Dendritic cell treated with granulocyte-macrophage colony-stimulating factor and Interleukin-4, amounts not matched to agents 40 ng/mL and 50 ng/mL, for 4 days (primary cell): Measurements from ENCODE around the gene RYR2.

ENCODE experiments used
- H3K27ac Mint-ChIP-seq: one replicate; pipeline ENCODE4 v1.8.0; 2022; ENCODE audit warnings: mild to moderate bottlenecking, mixed read lengths
- H3K27me3 Mint-ChIP-seq: one replicate; pipeline ENCODE4 v1.8.0; 2022; ENCODE audit warnings: mild to moderate bottlenecking, mixed read lengths
- H3K36me3 Mint-ChIP-seq: one replicate; pipeline ENCODE4 v1.8.0; 2022; ENCODE audit warnings: low read depth, mixed read lengths
- H3K4me1 Mint-ChIP-seq: one replicate; pipeline ENCODE4 v1.8.0; 2022; ENCODE audit warnings: low read depth, mixed read lengths
- H3K4me3 Mint-ChIP-seq: one replicate; pipeline ENCODE4 v1.8.0; 2022; ENCODE audit warnings: mild to moderate bottlenecking, moderate library complexity, mixed read lengths
- H3K9me3 Mint-ChIP-seq: one replicate; pipeline ENCODE4 v1.8.0; 2022; ENCODE audit warnings: mixed read lengths
- intact Hi-C: fragments of 100-400 bp; cut with micrococcal nuclease; formaldehyde crosslinking; loops from one replicate; pipeline ENCODE4 v1.15.0; 2022

Gene RYR2

GRCh38 chr1:237786066-237786719, 744.2 kb downstream of the RYR2 start:
- peaks cover 31% of the 10 kb centered on the region for H3K9me3 Mint-ChIP-seq
- H3K36me3 Mint-ChIP-seq, result no peaks in the 10 kb centered on the region
- H3K4me3 Mint-ChIP-seq, result no peak overlapping the region
- H3K27me3 Mint-ChIP-seq, result no peaks in the 10 kb centered on the region
- no peak overlapping the region for H3K27ac Mint-ChIP-seq
- intact Hi-C loops, result no loop called here
- H3K4me1 Mint-ChIP-seq, result no peaks in the 10 kb centered on the region

- H3K4me3 Mint-ChIP-seq, result no peak overlapping the region
- no peaks in the 10 kb centered on the region for H3K36me3 Mint-ChIP-seq
- H3K4me1 Mint-ChIP-seq, result no peaks in the 10 kb centered on the region
- H3K9me3 Mint-ChIP-seq, result peaks cover 22% of the 10 kb centered on the region
- intact Hi-C loops, result no loop called here
- H3K27me3 Mint-ChIP-seq, result no peaks in the 10 kb centered on the region
- no peak overlapping the region for H3K27ac Mint-ChIP-seq
Measured at GRCh38 chr1:237788069-237788468, 746.1 kb downstream of the RYR2 start.

- Mint-ChIP-seq H3K4me1 (no peaks in the 10 kb centered on the region), H3K4me3 (no peak overlapping the region), H3K36me3 (no peaks in the 10 kb centered on the region), H3K27ac (no peak overlapping the region), H3K27me3 (no peaks in the 10 kb centered on the region), H3K9me3 (peaks cover 9% of the 10 kb centered on the region)
- intact Hi-C loops, result no loop called here
Measured at GRCh38 chr1:237789619-237790018, 747.6 kb downstream of the RYR2 start.

GRCh38 chr1:237791592-237791991, 749.6 kb downstream of the RYR2 start:
- intact Hi-C loops, result no loop called here
- no peak overlapping the region for H3K4me3 Mint-ChIP-seq
- H3K36me3 Mint-ChIP-seq, result no peaks in the 10 kb centered on the region

GRCh38 chr1:237792149-237792548, 750.2 kb downstream of the RYR2 start:
- Mint-ChIP-seq H3K27me3 (no peaks in the 10 kb centered on the region), H3K4me3 (no peak overlapping the region), H3K9me3 (no peaks in the 10 kb centered on the region), H3K4me1 (no peaks in the 10 kb centered on the region), H3K27ac (no peak overlapping the region), H3K36me3 (no peaks in the 10 kb centered on the region)
- intact Hi-C loops, result no loop called here

More at GRCh38 chr1:237791592-237791991, 749.6 kb downstream of the RYR2 start:
- Mint-ChIP-seq H3K4me1 (no peaks in the 10 kb centered on the region), H3K27me3 (no peaks in the 10 kb centered on the region), H3K9me3 (no peaks in the 10 kb centered on the region), H3K27ac (no peak overlapping the region)

- H3K36me3 Mint-ChIP-seq, result no peaks in the 10 kb centered on the region
- intact Hi-C loops, result no loop called here
- no peaks in the 10 kb centered on the region for H3K9me3 Mint-ChIP-seq
- H3K4me3 Mint-ChIP-seq, result no peak overlapping the region
- H3K4me1 Mint-ChIP-seq, result no peaks in the 10 kb centered on the region
- no peak overlapping the region for H3K27ac Mint-ChIP-seq
- no peaks in the 10 kb centered on the region for H3K27me3 Mint-ChIP-seq
Measured at GRCh38 chr1:237792726-237793125, 750.7 kb downstream of the RYR2 start.

- no peaks in the 10 kb centered on the region for H3K9me3 Mint-ChIP-seq
- no peak overlapping the region for H3K27ac Mint-ChIP-seq
- H3K27me3 Mint-ChIP-seq, result no peaks in the 10 kb centered on the region
- no peaks in the 10 kb centered on the region for H3K36me3 Mint-ChIP-seq
- no peaks in the 10 kb centered on the region for H3K4me1 Mint-ChIP-seq
- H3K4me3 Mint-ChIP-seq, result no peak overlapping the region
- intact Hi-C loops, result no loop called here
Measured at GRCh38 chr1:237794071-237794470, 752.1 kb downstream of the RYR2 start.

- H3K4me3 Mint-ChIP-seq, result no peak overlapping the region
- no peaks in the 10 kb centered on the region for H3K27me3 Mint-ChIP-seq
- H3K27ac Mint-ChIP-seq, result no peak overlapping the region
- intact Hi-C loops, result no loop called here
- H3K36me3 Mint-ChIP-seq, result no peaks in the 10 kb centered on the region
- H3K4me1 Mint-ChIP-seq, result no peaks in the 10 kb centered on the region
- H3K9me3 Mint-ChIP-seq, result no peaks in the 10 kb centered on the region
Measured at GRCh38 chr1:237795558-237795957, 753.6 kb downstream of the RYR2 start.

- no peak overlapping the region for H3K4me3 Mint-ChIP-seq
- H3K4me1 Mint-ChIP-seq, result no peaks in the 10 kb centered on the region
- no peaks in the 10 kb centered on the region for H3K27me3 Mint-ChIP-seq
- no peaks in the 10 kb centered on the region for H3K9me3 Mint-ChIP-seq
- H3K36me3 Mint-ChIP-seq, result no peaks in the 10 kb centered on the region
- intact Hi-C loops, result no loop called here
- no peak overlapping the region for H3K27ac Mint-ChIP-seq
Measured at GRCh38 chr1:237799762-237800474, 757.9 kb downstream of the RYR2 start.

- Mint-ChIP-seq H3K27ac (no peak overlapping the region), H3K27me3 (no peaks in the 10 kb centered on the region), H3K9me3 (no peaks in the 10 kb centered on the region), H3K36me3 (no peaks in the 10 kb centered on the region), H3K4me1 (no peaks in the 10 kb centered on the region), H3K4me3 (no peak overlapping the region)
- intact Hi-C loops, result no loop called here
Measured at GRCh38 chr1:237804516-237804915, 762.5 kb downstream of the RYR2 start.

GRCh38 chr1:237809099-237809498, 767.1 kb downstream of the RYR2 start:
- Mint-ChIP-seq H3K27me3 (peaks cover 2% of the 10 kb centered on the region), H3K27ac (no peak overlapping the region), H3K4me3 (no peak overlapping the region), H3K4me1 (no peaks in the 10 kb centered on the region), H3K9me3 (no peaks in the 10 kb centered on the region), H3K36me3 (no peaks in the 10 kb centered on the region)
- intact Hi-C loops, result no loop called here

- peaks cover 2% of the 10 kb centered on the region for H3K27me3 Mint-ChIP-seq
- no peaks in the 10 kb centered on the region for H3K36me3 Mint-ChIP-seq
- intact Hi-C loops, result no loop called here
- no peak overlapping the region for H3K27ac Mint-ChIP-seq
- no peaks in the 10 kb centered on the region for H3K4me1 Mint-ChIP-seq
- no peak overlapping the region for H3K4me3 Mint-ChIP-seq
- H3K9me3 Mint-ChIP-seq, result no peaks in the 10 kb centered on the region
Measured at GRCh38 chr1:237811633-237812032, 769.6 kb downstream of the RYR2 start.

- intact Hi-C loops, result no loop called here
- H3K4me3 Mint-ChIP-seq, result no peak overlapping the region
- peaks cover 2% of the 10 kb centered on the region for H3K27me3 Mint-ChIP-seq
- no peaks in the 10 kb centered on the region for H3K9me3 Mint-ChIP-seq
- no peaks in the 10 kb centered on the region for H3K36me3 Mint-ChIP-seq
- H3K27ac Mint-ChIP-seq, result no peak overlapping the region
- no peaks in the 10 kb centered on the region for H3K4me1 Mint-ChIP-seq
Measured at GRCh38 chr1:237812061-237812460, 770.1 kb downstream of the RYR2 start.

GRCh38 chr1:237814319-237814924, 772.4 kb downstream of the RYR2 start:
- no peak overlapping the region for H3K27ac Mint-ChIP-seq
- H3K36me3 Mint-ChIP-seq, result no peaks in the 10 kb centered on the region
- intact Hi-C loops, result no loop called here
- peaks cover 2% of the 10 kb centered on the region for H3K27me3 Mint-ChIP-seq
- H3K9me3 Mint-ChIP-seq, result no peaks in the 10 kb centered on the region
- H3K4me3 Mint-ChIP-seq, result no peak overlapping the region
- no peaks in the 10 kb centered on the region for H3K4me1 Mint-ChIP-seq
